Stimulated activated CD8-positive, alpha-beta memory T cell treated with anti-CD3 and anti-CD28 coated beads, Interleukin-12 subunit alpha, Interleukin-12 subunit beta, amount 100 ng/mL, for 24 hours (primary cell): ENCODE results near the gene NSUN2.
"Not testable (repeated sequence)": the region's sequence is repeated elsewhere in the genome, so short reads cannot be mapped to it uniquely, and the experiment has no call there.

Experiments
- DNase-seq: peaks from one replicate; pipeline ENCODE4 v3.0.0-alpha.2; 2020; ENCODE audit errors: extremely low read depth

NSUN2 gene

GRCh38 chr5:6632888-6633468, at the start of gene NSUN2, which contains the start of gene SRD5A1:
TSS of gene NSUN2 (minus strand) at chr5:6633044. CDS start at chr5:6632979, 65 bp downstream.
TSS of gene SRD5A1 (plus strand) at chr5:6633440. CDS start at chr5:6633577, 137 bp downstream.
- DNase-seq: peak; percentile 82

GRCh38 chr5:6682239-6682638, 49.4 kb upstream of the NSUN2 start:
- no peak for DNase-seq

GRCh38 chr5:6681682-6682081, 48.8 kb upstream of the NSUN2 start:
- no peak for DNase-seq

GRCh38 chr5:6680922-6681321, 48.1 kb upstream of the NSUN2 start:
- DNase-seq: no peak

GRCh38 chr5:6678385-6678784, 45.5 kb upstream of the NSUN2 start:
- no peak for DNase-seq

- no peak for DNase-seq
Observed at GRCh38 chr5:6676702-6677101, 43.9 kb upstream of the NSUN2 start.

GRCh38 chr5:6675784-6676491, 43.1 kb upstream of the NSUN2 start:
- DNase-seq: no peak

- DNase-seq: no peak
Observed at GRCh38 chr5:6674886-6675285, 42.0 kb upstream of the NSUN2 start.

- no peak for DNase-seq
Observed at GRCh38 chr5:6674421-6674820, 41.6 kb upstream of the NSUN2 start.

- DNase-seq: no peak
Observed at GRCh38 chr5:6673963-6674362, 41.1 kb upstream of the NSUN2 start.

- DNase-seq: no peak
Observed at GRCh38 chr5:6673031-6673430, 40.2 kb upstream of the NSUN2 start.

- DNase-seq: not testable (repeated sequence)
Observed at GRCh38 chr5:6668717-6669116, 35.9 kb upstream of the NSUN2 start.

GRCh38 chr5:6667648-6668047, 34.8 kb upstream of the NSUN2 start:
- DNase-seq: no peak

GRCh38 chr5:6666762-6667161, 33.9 kb upstream of the NSUN2 start:
- no peak for DNase-seq

GRCh38 chr5:6660688-6661087, 27.8 kb upstream of the NSUN2 start:
- DNase-seq: no peak

- no peak for DNase-seq
Observed at GRCh38 chr5:6659941-6660684, 27.3 kb upstream of the NSUN2 start.

GRCh38 chr5:6656680-6657079, 23.8 kb upstream of the NSUN2 start:
- DNase-seq: no peak

GRCh38 chr5:6655432-6655831, 22.6 kb upstream of the NSUN2 start:
- DNase-seq: no peak

- no peak for DNase-seq
Observed at GRCh38 chr5:6652025-6652424, 19.2 kb upstream of the NSUN2 start.

- no peak for DNase-seq
Observed at GRCh38 chr5:6649681-6650080, 16.8 kb upstream of the NSUN2 start.

- DNase-seq: no peak
Observed at GRCh38 chr5:6649186-6649585, 16.3 kb upstream of the NSUN2 start.

GRCh38 chr5:6645571-6646362, 12.9 kb upstream of the NSUN2 start:
- not testable (repeated sequence) for DNase-seq
